HUDEP-2 (cell line): Measurements from ENCODE around the gene C1orf174.

Experiments used
- DNase-seq, 76 experiments: peaks; one replicate each; lab custom pipeline; 2025; ENCODE audit not compliant: unreplicated experiment in 76 of 76; lab: John Stamatoyannopoulos, UW

C1orf174 gene

GRCh38 chr1:3841491-3841890, 58.6 kb downstream of the C1orf174 start:
- DNase-seq, result no peak
